GM18517 (cell line): ENCODE data around the gene SESN1.

ENCODE experiments used
- ATAC-seq: cut with Tn5 transposase; IDR thresholded peaks from one replicate; pipeline ENCODE4 v1.9.1; 2021; ENCODE audit warnings: mild to moderate bottlenecking, moderate library complexity; ENCODE audit not compliant: unreplicated experiment

SESN1 gene

GRCh38 chr6:108966251-108966650 lies 128.4 kb downstream of the SESN1 start:
- ATAC-seq = no peak

- no peak for ATAC-seq
Observed at GRCh38 chr6:108961985-108962384, 132.7 kb downstream of the SESN1 start.

GRCh38 chr6:108961077-108961476 lies 133.6 kb downstream of the SESN1 start:
- ATAC-seq = no peak

GRCh38 chr6:108960601-108961000 lies 134.0 kb downstream of the SESN1 start:
- no peak for ATAC-seq

- ATAC-seq = no peak
Observed at GRCh38 chr6:108959972-108960582, 134.6 kb downstream of the SESN1 start.

- no peak for ATAC-seq
Observed at GRCh38 chr6:108958900-108959770, 135.5 kb downstream of the SESN1 start.

- ATAC-seq = no peak
Observed at GRCh38 chr6:108957221-108957620, 137.4 kb downstream of the SESN1 start.

- ATAC-seq = no peak
Observed at GRCh38 chr6:108955329-108955949, 139.2 kb downstream of the SESN1 start.

GRCh38 chr6:108953681-108954080 lies 141.0 kb downstream of the SESN1 start:
- ATAC-seq = no peak

- ATAC-seq = no peak
Observed at GRCh38 chr6:108952776-108953486, 141.7 kb downstream of the SESN1 start.

- no peak for ATAC-seq
Observed at GRCh38 chr6:108951351-108951953, 143.2 kb downstream of the SESN1 start.

GRCh38 chr6:108948181-108948661 lies 146.4 kb downstream of the SESN1 start:
- no peak for ATAC-seq

- no peak for ATAC-seq
Observed at GRCh38 chr6:108947114-108947854, 147.4 kb downstream of the SESN1 start.

GRCh38 chr6:108946695-108947094 lies 148.0 kb downstream of the SESN1 start:
- no peak for ATAC-seq

- no peak for ATAC-seq
Observed at GRCh38 chr6:108945681-108946159, 148.9 kb downstream of the SESN1 start.

GRCh38 chr6:108944707-108945680 lies 149.7 kb downstream of the SESN1 start:
- no peak for ATAC-seq

- no peak for ATAC-seq
Observed at GRCh38 chr6:108944071-108944470, 150.6 kb downstream of the SESN1 start.
